ENCODE results near the gene NTRK3.

The NTRK3 gene

GRCh38 chr15:88221836-88222235 is 34.7 kb downstream of the NTRK3 start:
- TF ChIP-seq FOXP2 (optimal IDR thresholded peaks at IDR 0.05; ENCODE audit: borderline replicate concordance, extremely low read depth, extremely low read length, insufficient read depth) (no peak), TAF1 (IDR thresholded peaks at IDR 0.05; ENCODE audit: borderline replicate concordance, insufficient read depth, low read length) (no peak), SIN3A (IDR thresholded peaks at IDR 0.05; ENCODE audit: borderline replicate concordance, insufficient read depth, low read length) (no peak), POLR2AphosphoS5 (IDR thresholded peaks at IDR 0.05; ENCODE audit: low read depth, low read length) (no peak)
- TF ChIP-seq, protein P1, sequence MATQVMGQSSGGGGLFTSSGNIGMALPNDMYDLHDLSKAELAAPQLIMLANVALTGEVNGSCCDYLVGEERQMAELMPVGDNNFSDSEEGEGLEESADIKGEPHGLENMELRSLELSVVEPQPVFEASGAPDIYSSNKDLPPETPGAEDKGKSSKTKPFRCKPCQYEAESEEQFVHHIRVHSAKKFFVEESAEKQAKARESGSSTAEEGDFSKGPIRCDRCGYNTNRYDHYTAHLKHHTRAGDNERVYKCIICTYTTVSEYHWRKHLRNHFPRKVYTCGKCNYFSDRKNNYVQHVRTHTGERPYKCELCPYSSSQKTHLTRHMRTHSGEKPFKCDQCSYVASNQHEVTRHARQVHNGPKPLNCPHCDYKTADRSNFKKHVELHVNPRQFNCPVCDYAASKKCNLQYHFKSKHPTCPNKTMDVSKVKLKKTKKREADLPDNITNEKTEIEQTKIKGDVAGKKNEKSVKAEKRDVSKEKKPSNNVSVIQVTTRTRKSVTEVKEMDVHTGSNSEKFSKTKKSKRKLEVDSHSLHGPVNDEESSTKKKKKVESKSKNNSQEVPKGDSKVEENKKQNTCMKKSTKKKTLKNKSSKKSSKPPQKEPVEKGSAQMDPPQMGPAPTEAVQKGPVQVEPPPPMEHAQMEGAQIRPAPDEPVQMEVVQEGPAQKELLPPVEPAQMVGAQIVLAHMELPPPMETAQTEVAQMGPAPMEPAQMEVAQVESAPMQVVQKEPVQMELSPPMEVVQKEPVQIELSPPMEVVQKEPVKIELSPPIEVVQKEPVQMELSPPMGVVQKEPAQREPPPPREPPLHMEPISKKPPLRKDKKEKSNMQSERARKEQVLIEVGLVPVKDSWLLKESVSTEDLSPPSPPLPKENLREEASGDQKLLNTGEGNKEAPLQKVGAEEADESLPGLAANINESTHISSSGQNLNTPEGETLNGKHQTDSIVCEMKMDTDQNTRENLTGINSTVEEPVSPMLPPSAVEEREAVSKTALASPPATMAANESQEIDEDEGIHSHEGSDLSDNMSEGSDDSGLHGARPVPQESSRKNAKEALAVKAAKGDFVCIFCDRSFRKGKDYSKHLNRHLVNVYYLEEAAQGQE (IDR thresholded peaks at IDR 0.05; ENCODE audit: insufficient read depth in 1 of 2, low read depth in 2 of 2, low read length in 2 of 2): no peak

DNA sequence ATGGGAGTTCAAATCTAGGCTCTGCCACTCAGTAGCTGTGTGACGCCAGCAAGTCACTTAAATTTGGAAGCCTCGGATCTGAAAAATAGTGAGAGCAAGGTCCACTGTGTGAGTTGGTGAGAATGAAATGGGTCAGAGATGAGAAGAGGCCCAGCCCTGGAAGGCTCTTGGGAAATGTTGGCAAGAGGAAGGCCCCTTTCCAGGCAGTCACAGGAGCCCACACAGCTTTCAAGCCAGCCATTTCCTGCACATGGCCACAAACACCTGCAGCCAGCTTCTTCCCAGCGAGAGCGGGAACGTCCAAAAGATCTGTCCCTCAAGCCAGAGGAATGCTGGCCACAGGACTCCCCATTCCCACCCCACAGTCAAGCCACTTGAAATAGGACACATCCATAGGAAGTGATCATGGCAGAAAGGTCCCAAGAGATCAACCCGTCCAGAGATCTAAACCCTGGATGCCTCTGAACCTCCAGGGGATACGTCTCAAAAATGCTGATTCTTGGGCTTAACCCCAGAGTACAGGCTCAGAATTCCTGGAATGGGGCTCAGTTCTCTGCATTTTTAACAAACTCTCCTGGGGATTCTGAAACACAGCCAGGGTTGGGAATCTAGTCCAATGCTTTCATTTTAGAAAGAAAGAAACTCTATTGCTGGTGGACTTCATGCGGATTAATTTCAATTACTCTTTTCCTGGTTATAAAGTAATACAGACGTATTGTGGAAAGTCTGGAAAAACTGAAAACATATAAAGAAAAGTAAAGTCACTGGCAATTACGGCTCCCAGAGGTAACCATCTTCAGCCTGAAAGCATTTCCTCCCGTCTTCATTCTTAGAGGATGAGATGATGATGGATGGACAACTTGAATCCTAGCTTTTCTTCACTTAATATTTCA is 35.9 kb downstream of the NTRK3 start:
- TF ChIP-seq SIN3A (IDR thresholded peaks at IDR 0.05; ENCODE audit: borderline replicate concordance, insufficient read depth, low read length) (no peak), FOXP2 (optimal IDR thresholded peaks at IDR 0.05; ENCODE audit: borderline replicate concordance, extremely low read depth, extremely low read length, insufficient read depth) (no peak), TAF1 (IDR thresholded peaks at IDR 0.05; ENCODE audit: borderline replicate concordance, insufficient read depth, low read length) (no peak), POLR2AphosphoS5 (IDR thresholded peaks at IDR 0.05; ENCODE audit: low read depth, low read length) (no peak)
- TF ChIP-seq, protein P1 (IDR thresholded peaks at IDR 0.05; ENCODE audit: insufficient read depth in 1 of 2, low read depth in 2 of 2, low read length in 2 of 2): no peak

DNA sequence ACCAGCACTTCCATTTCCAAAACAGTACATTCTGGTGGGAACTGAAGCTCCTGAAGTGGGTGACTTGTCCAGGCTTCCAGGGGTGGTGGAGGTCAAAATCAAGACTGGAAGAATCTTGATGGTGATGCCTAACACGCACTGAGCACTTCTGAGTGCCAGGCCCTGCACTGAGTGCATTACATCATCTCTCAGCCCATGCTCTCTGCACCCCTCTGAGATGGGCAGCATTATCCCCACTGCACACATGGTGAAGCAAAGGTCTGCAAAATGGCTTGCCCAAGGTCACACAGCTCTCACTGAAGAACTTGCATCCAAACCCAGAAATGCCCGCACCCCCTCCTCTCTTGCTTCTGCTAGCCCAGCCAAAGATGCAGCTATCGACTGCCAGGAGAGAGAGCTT is 36.9 kb downstream of the NTRK3 start:
- TF ChIP-seq, protein P1 (IDR thresholded peaks at IDR 0.05; ENCODE audit: insufficient read depth in 1 of 2, low read depth in 2 of 2, low read length in 2 of 2): no peak
- TF ChIP-seq TAF1 (IDR thresholded peaks at IDR 0.05; ENCODE audit: borderline replicate concordance, insufficient read depth, low read length) (no peak), POLR2AphosphoS5 (IDR thresholded peaks at IDR 0.05; ENCODE audit: low read depth, low read length) (no peak), SIN3A (IDR thresholded peaks at IDR 0.05; ENCODE audit: borderline replicate concordance, insufficient read depth, low read length) (no peak), FOXP2 (optimal IDR thresholded peaks at IDR 0.05; ENCODE audit: borderline replicate concordance, extremely low read depth, extremely low read length, insufficient read depth) (no peak)

- no peak for TF ChIP-seq FOXP2 (optimal IDR thresholded peaks at IDR 0.05; ENCODE audit: borderline replicate concordance, extremely low read depth, extremely low read length, insufficient read depth)
- TF ChIP-seq SIN3A (IDR thresholded peaks at IDR 0.05; ENCODE audit: borderline replicate concordance, insufficient read depth, low read length): no peak
- no peak for TF ChIP-seq POLR2AphosphoS5 (IDR thresholded peaks at IDR 0.05; ENCODE audit: low read depth, low read length)
- TF ChIP-seq TAF1 (IDR thresholded peaks at IDR 0.05; ENCODE audit: borderline replicate concordance, insufficient read depth, low read length): no peak
- TF ChIP-seq, protein P1 (IDR thresholded peaks at IDR 0.05; ENCODE audit: insufficient read depth in 1 of 2, low read depth in 2 of 2, low read length in 2 of 2): no peak
Measured at GRCh38 chr15:88218557-88219221, 37.9 kb downstream of the NTRK3 start.

Data from PFSK-1 (cell line).